IPS DF 6.9 (cell line): Measurements from ENCODE around the gene IFT80.

ENCODE experiments used
- DNase-seq: peaks from one replicate; pipeline ENCODE4 v3.0.0-alpha.2; 2013; ENCODE audit warnings: low read depth, low spot score
- H3K27ac ChIP-seq: one replicate; pipeline ENCODE4 v1.5.1; 2013; ENCODE audit warnings: low read length, control low read depth
- H3K27me3 ChIP-seq: 2 replicates; pipeline ENCODE4 v1.6.1; 2013; ENCODE audit warnings: mild to moderate bottlenecking, low read length; ENCODE audit not compliant: control insufficient read depth, insufficient read depth
- H3K36me3 ChIP-seq: 2 replicates; pipeline ENCODE4 v1.6.1; 2013; ENCODE audit warnings: low read length; ENCODE audit not compliant: control insufficient read depth, insufficient read depth
- H3K4me1 ChIP-seq: 2 replicates; pipeline ENCODE4 v1.6.1; 2013; ENCODE audit warnings: low read length; ENCODE audit not compliant: control insufficient read depth, insufficient read depth
- H3K4me3 ChIP-seq: 2 replicates; pipeline ENCODE4 v1.5.1; 2013; ENCODE audit warnings: mild to moderate bottlenecking, low read length
- H3K9me3 ChIP-seq: 2 replicates; pipeline ENCODE4 v1.6.1; 2013; ENCODE audit warnings: low read length, inconsistent platforms; ENCODE audit not compliant: control insufficient read depth, insufficient read depth
- WGBS: extraction: QIAGEN DNeasy Blood & Tissue Kit; methylation state at CpG from one replicate; pipeline ENCODE4 v1.1.7; 2013; ENCODE audit warnings: mixed read lengths, missing lambda C conversion rate; ENCODE audit not compliant: insufficient read length, insufficient coverage; 5-methylcytosine and 5-hydroxymethylcytosine counted together

The IFT80 gene

DNA sequence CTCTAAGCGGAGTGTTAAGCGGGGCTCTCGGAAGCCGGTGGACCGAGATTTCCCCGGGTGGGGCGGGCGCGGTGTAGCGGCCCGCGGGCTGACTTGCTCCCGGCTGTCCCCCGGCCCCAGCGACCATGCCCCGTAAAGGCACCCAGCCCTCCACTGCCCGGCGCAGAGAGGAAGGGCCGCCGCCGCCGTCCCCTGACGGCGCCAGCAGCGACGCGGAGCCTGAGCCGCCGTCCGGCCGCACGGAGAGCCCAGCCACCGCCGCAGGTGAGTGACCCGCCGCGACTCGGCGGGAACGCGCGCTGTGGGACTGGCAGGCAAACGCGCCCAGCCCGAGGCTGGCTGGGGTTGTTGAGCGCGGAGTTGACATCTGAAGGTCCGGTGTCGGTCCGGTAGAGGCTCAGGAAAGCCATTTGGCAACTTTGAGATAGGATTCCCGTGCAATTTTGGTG lies 1.7 kb upstream of the IFT80 start:
- Histone ChIP-seq H3K27ac (no peak overlapping the region), H3K4me1 (no peaks in the 10 kb centered on the region), H3K36me3 (no peaks in the 10 kb centered on the region), H3K9me3 (no peaks in the 10 kb centered on the region), H3K4me3 (peak overlapping the region; percentile 79), H3K27me3 (no peaks in the 10 kb centered on the region)
- no peak for DNase-seq
- no CpG with 5 or more reads among the region's 51 CpGs for WGBS

DNA sequence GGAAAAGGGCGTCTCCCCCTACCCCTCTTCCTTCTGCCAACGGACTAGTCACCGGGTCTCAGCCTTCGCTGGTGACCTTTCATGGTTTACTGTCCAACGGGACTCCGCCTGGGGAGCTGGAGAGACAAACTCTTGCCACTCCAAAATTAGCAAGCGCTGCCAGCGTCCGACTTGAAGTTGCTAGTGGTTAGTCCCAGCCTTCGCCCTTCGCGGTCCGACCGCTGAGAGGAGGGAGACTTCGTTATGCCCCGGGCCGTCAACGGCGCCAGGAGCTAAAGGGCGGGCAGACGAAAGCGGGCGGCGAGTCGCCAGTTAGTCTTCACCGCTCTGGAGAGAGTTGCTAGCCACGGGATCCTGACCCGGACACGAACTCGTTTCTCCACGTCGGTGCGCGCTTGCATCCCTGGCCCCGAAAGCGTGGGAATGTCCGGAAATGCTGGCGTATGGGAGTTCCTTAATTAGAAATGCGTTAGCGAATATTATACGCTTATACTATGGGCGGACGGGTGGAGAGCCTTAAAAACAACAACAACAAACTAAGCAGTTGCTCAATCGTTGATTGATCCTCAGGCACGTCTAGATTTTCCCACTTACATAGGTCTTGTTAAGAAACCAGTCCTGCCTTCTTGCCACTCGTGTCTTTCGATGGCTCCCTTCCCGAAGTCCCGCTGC lies 1.1 kb upstream of the IFT80 start:
- no CpG with 5 or more reads among the region's 49 CpGs for WGBS
- H3K27ac ChIP-seq: no peak overlapping the region
- DNase-seq: no peak
- no peaks in the 10 kb centered on the region for H3K4me1 ChIP-seq
- no peaks in the 10 kb centered on the region for H3K9me3 ChIP-seq
- H3K27me3 ChIP-seq: no peaks in the 10 kb centered on the region
- H3K4me3 ChIP-seq: peak overlapping the region; percentile 79
- no peaks in the 10 kb centered on the region for H3K36me3 ChIP-seq

DNA sequence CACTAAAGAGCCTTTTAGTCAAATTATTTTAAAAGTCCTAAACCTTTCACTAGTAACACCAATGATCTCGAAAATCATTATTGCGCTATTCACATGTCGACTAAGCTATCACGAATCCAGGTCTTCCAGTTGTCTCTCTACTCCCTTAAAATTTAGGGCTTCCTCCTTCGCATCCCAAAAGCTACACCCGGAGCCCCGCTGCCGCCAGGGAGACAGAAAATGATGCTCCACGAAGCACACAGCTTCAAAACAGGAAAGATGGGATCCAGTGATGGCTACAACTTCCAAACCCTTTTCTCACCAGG lies 253 bp downstream of the IFT80 start:
- H3K4me1 ChIP-seq: no peaks in the 10 kb centered on the region
- no CpG with 5 or more reads among the region's 9 CpGs for WGBS
- no peak for DNase-seq
- no peaks in the 10 kb centered on the region for H3K9me3 ChIP-seq
- no peaks in the 10 kb centered on the region for H3K36me3 ChIP-seq
- no peaks in the 10 kb centered on the region for H3K27me3 ChIP-seq
- H3K27ac ChIP-seq: no peak overlapping the region
- H3K4me3 ChIP-seq: peak overlapping the region; percentile 79; the same call in 1 of the 2 replicates

DNA sequence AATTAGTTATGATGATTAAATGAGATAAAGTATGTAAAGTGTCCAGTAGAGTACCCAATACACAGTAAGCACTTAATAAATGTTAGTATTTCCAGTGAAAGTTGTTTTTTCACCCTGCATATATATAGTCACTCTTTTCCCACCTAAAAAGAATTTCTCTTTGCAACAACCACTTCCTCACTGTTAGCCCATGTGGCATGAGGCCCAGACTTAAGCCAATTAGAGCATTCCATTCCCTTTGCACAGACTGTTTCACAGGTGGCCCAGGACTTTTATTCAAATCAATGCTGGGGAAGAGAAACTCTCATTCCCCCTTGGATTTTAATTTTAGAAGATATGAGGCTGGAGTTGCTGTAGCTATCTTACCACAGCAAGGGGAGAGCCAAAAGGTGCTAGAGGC lies 3.7 kb downstream of the IFT80 start:
- H3K27ac ChIP-seq: no peak overlapping the region
- no peaks in the 10 kb centered on the region for H3K27me3 ChIP-seq
- no peaks in the 10 kb centered on the region for H3K9me3 ChIP-seq
- H3K36me3 ChIP-seq: no peaks in the 10 kb centered on the region
- H3K4me3 ChIP-seq: no peak overlapping the region
- DNase-seq: no peak
- no peaks in the 10 kb centered on the region for H3K4me1 ChIP-seq

DNA sequence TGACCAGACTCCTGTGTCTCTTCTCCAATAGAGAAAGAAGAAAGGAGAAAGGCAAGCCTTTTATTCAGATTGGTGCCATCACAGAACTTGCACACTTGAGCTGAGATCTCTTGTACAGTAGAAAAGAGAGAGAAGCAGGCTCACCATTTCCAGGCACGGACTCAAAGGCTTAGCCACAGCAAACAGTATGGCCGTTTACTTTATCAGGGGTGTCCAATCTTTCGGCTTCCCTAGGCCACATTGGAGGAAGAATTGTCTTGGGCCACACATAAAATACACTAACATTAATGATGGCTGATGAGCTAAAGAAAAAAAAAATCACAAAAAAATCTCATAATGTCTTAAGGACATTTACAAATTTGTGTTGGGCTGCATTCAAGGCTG lies 5.0 kb downstream of the IFT80 start:
- Histone ChIP-seq H3K4me1 (no peaks in the 10 kb centered on the region), H3K27ac (no peak overlapping the region), H3K4me3 (no peak overlapping the region), H3K27me3 (no peaks in the 10 kb centered on the region), H3K36me3 (no peaks in the 10 kb centered on the region), H3K9me3 (no peaks in the 10 kb centered on the region)
- DNase-seq: no peak
- no CpG with 5 or more reads among the region's 3 CpGs for WGBS

DNA sequence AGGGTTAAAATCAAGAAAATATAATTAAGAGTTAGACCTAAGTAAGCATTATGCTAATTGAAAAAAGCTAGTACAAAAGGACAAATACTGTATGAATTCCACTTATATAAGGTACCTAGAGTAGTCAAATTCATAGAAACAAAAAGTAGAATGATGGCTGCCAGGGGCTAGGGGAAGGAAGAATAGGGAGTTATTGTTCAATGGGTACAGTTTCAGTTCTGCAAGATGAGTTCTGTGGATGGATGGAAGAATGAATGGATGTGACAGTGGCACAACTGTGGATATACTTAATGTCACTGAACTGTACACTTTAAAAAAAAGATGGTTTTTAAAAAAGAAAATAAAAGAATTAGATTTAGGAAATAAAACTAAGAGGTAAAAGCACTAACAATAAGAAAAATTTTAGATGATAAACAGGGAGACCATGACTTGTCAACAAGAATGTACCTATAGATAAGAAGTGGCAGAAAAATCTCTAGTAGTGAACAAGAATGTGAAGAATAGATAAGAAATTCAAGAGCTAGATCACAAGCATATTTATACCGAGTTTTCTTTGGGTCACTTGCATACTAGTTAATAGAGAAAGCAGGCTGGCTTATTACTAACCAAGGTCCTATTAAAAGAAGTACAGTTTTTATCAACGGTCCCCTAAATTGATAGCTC lies 5.5 kb downstream of the IFT80 start:
- no peaks in the 10 kb centered on the region for H3K4me1 ChIP-seq

DNA sequence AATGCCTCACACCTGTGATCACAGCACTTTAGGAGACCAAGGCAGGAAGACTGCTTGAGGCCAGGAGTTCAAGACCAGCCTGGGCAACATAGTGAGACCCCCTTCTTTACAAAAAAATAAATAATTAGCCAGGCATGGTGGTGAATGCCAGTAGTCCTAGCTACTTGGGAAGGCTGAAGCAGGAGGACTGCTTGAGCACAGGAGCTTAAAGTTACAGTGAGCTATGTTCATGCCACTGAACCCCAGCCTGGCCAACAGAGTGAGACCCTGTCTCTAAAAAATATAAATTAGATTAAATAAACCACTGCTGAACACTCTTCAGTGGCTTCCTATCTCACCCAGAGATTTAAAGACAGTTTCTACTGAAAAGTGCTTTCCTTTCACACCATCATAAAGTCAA lies 6.2 kb downstream of the IFT80 start:
- Histone ChIP-seq H3K27me3 (no peaks in the 10 kb centered on the region), H3K4me1 (no peaks in the 10 kb centered on the region), H3K4me3 (no peak overlapping the region), H3K27ac (no peak overlapping the region), H3K36me3 (no peaks in the 10 kb centered on the region), H3K9me3 (no peaks in the 10 kb centered on the region)
- no peak for DNase-seq

More for the DNA sequence above, 5.5 kb downstream of the IFT80 start:
- Histone ChIP-seq H3K27ac (no peak overlapping the region), H3K4me3 (no peak overlapping the region), H3K36me3 (no peaks in the 10 kb centered on the region), H3K27me3 (no peaks in the 10 kb centered on the region), H3K9me3 (no peaks in the 10 kb centered on the region)
- no CpG with 5 or more reads among the region's 2 CpGs for WGBS
- no peak for DNase-seq

DNA sequence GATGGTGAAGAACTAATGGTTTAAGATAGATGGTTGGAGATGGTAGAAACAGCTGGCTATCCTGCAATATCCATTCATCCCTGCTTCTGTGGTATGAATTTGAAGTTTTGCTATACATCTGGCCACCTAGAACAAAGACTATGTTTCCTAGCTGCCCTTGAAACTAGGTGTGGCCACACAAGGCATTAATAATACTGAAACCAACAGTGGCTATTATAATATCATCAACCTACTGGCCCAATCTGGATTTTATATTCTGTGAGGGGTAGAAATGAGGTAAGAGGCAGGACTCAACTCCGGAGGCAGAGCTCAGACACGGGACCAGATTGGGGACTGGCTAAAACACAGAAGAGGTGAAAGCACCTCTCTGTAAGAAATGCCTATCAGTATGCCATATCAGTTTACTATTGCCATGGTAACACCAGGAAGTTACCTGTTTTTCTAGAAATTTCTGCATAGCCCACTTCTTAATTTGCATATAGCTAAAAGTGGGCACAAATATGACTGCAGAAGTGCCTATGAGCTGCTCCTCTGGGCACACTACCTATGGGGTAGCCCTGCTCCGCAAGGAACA lies 8.4 kb downstream of the IFT80 start:
- H3K36me3 ChIP-seq: no peaks in the 10 kb centered on the region
- WGBS: no CpG with 5 or more reads among the region's 3 CpGs
- no peak overlapping the region for H3K4me3 ChIP-seq
- H3K27me3 ChIP-seq: no peaks in the 10 kb centered on the region
- H3K9me3 ChIP-seq: no peaks in the 10 kb centered on the region
- no peak for DNase-seq
- no peaks in the 10 kb centered on the region for H3K4me1 ChIP-seq
- no peak overlapping the region for H3K27ac ChIP-seq

DNA sequence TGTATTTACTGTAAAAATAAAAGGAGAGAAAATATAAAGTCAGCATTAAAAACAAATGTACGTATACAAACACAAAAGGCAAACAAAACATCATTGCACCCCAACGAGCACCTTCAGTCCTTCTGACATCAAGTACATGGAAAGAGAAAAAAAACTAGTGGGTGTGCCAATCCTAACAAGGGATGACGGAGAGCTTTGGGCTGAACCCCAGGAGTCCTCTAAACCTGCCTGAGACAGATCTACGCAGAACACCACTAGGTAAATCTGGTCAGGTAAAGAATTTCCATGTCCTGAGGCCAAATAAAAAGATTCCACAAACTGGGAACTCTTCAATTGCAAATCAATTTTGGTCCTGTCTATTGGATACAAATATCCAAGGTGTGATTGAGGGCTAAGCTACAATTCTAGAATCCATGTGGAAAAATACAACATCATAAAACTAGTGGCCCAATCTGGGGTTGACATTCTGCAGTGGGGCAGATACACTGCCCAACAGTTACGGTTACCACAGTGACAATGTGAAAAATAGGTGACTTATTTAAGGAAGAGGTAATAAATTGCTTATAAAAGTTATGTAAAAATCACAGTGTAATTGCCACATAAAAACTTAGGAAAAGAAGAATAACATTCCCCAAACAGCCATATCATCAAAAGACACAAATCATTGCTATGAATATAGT lies 14.2 kb downstream of the IFT80 start:
- no peaks in the 10 kb centered on the region for H3K9me3 ChIP-seq
- DNase-seq: no peak
- no peaks in the 10 kb centered on the region for H3K4me1 ChIP-seq
- no peak overlapping the region for H3K27ac ChIP-seq
- no peaks in the 10 kb centered on the region for H3K36me3 ChIP-seq
- no CpG with 5 or more reads among the region's 5 CpGs for WGBS
- H3K27me3 ChIP-seq: no peaks in the 10 kb centered on the region
- H3K4me3 ChIP-seq: no peak overlapping the region

DNA sequence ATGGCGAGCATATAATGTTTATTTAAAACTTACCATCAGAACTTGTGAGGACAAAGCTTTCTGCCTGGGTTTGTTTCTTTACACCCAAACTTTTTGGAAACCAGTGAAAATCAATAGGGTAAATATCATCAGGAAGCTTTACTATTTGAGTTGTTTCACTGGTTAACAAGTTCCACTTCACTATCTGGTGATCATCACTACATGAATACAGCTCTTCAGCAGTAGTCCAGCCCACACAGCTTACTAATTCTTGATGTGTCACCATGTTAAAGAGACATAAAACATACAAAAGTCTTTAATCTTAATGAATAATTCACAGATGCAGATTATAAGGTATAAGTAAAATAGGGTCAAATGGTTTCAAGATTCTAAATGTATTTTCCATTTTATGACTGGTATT lies 17.6 kb downstream of the IFT80 start:
- no peak overlapping the region for H3K27ac ChIP-seq
- H3K4me3 ChIP-seq: no peak overlapping the region
- no peaks in the 10 kb centered on the region for H3K9me3 ChIP-seq
- no peaks in the 10 kb centered on the region for H3K36me3 ChIP-seq
- no peaks in the 10 kb centered on the region for H3K4me1 ChIP-seq
- no peaks in the 10 kb centered on the region for H3K27me3 ChIP-seq
- no CpG with 5 or more reads among the region's 1 CpG for WGBS
- no peak for DNase-seq
